GM12878 (cell line): ENCODE data around the gene DLG2. TPM values are rescaled to one million over a fixed set of nuclear protein-coding genes. Genes with fewer than 3 reads are reported as not detected.

Experiments
- BCL11A ChIP-seq: IDR thresholded peaks from 2 replicates; pipeline ENCODE4 v1.6.1; 2011; ENCODE audit warnings: low read depth, low read length
- ETV6 ChIP-seq, 2 experiments: fragments of 450-650 bp in 1 of 2; IDR thresholded peaks in 1 of 2; conservative IDR thresholded peaks in 1 of 2; 2 replicates each; pipeline ENCODE4 v1.6.1; 2014; ENCODE audit warnings: antibody characterized with exemption in 1 of 2, borderline replicate concordance in 1 of 2, low read depth in 1 of 2, mild to moderate bottlenecking in 1 of 2, moderate library complexity in 1 of 2
- HCFC1 ChIP-seq: fragments of 150-350 bp; IDR thresholded peaks from 2 replicates; pipeline ENCODE4 v1.6.1; 2014; ENCODE audit warnings: low read length
- HDAC6 ChIP-seq: fragments of 200-600 bp; sonication (generic); IDR thresholded peaks from one replicate; pipeline ENCODE4 v1.8.0; 2017; ENCODE audit warnings: antibody characterized with exemption; ENCODE audit not compliant: unreplicated experiment
- MXI1 ChIP-seq: fragments of 150-350 bp; IDR thresholded peaks from 2 replicates; pipeline ENCODE4 v1.6.1; 2011; ENCODE audit warnings: low read depth, mild to moderate bottlenecking, inconsistent platforms, low read length, improper control_type of control experiment
- NR2F1 ChIP-seq: fragments of 450-650 bp; conservative IDR thresholded peaks from 2 replicates; pipeline ENCODE4 v1.6.1; 2017; ENCODE audit warnings: mild to moderate bottlenecking
- STAT1 ChIP-seq: fragments of 450-650 bp; conservative IDR thresholded peaks from 2 replicates; pipeline ENCODE4 v1.6.1; 2014; ENCODE audit warnings: antibody characterized with exemption, mild to moderate bottlenecking
- TAF1 ChIP-seq: IDR thresholded peaks from 2 replicates; pipeline ENCODE4 v1.6.1; 2011; ENCODE audit warnings: mild to moderate bottlenecking, low read depth, low read length, borderline replicate concordance
- ZNF207 ChIP-seq: fragments of 450-650 bp; IDR thresholded peaks from 2 replicates; pipeline ENCODE4 v1.6.1; 2014; ENCODE audit warnings: antibody characterized with exemption, mild to moderate bottlenecking, borderline replicate concordance
- ZNF384 ChIP-seq: IDR thresholded peaks from 2 replicates; pipeline ENCODE4 v1.6.1; 2012; ENCODE audit warnings: low read depth, mild to moderate bottlenecking, low read length, improper control_type of control experiment, borderline replicate concordance
- polyA plus RNA-seq, 11 experiments: library from polyadenylated mRNA; depleted of rRNA in 4 of 11; unstranded in 6 of 11; stranded (reverse) in 5 of 11; fragments of >200 nt; fragmentation: Nextera tagmentation in 4 of 11; fragmentation: Illumina TruSeq in 1 of 11; extraction: Ambion mirVana in 4 of 11; extraction: Trizol in 1 of 11; gene quantifications; 1 replicate in 1 of 11; 2 replicates in 10 of 11; pipeline versions ENCODE4 v1.2.1 to v1.2.3, GENCODE V29; 2011 to 2016; ENCODE audit warnings: inconsistent platforms in 2 of 11, missing spikeins in 2 of 11, low read depth in 1 of 11
- total RNA-seq, 4 experiments: library from RNA; depleted of rRNA in 3 of 4; stranded (reverse); fragments of >200 nt in 3 of 4; fragmentation: Illumina TruSeq in 1 of 4; extraction: Trizol in 1 of 4; gene quantifications; 2 replicates each; pipeline versions ENCODE4 v1.2.1 to v1.2.3, GENCODE V29; 2013 to 2021
- TF ChIP-seq, protein P1 (sequence below): fragments of 450-650 bp; conservative IDR thresholded peaks from 2 replicates; pipeline ENCODE4 v1.6.1; 2017; ENCODE audit warnings: mild to moderate bottlenecking, moderate library complexity

DLG2 gene
- total and polyA plus RNA-seq, 10 of the 15 experiments (the other 5 are each of a cell fraction or from before 2014, with no cell fraction given): 0.09 to 0.98 (median 0.35) TPM

DNA sequence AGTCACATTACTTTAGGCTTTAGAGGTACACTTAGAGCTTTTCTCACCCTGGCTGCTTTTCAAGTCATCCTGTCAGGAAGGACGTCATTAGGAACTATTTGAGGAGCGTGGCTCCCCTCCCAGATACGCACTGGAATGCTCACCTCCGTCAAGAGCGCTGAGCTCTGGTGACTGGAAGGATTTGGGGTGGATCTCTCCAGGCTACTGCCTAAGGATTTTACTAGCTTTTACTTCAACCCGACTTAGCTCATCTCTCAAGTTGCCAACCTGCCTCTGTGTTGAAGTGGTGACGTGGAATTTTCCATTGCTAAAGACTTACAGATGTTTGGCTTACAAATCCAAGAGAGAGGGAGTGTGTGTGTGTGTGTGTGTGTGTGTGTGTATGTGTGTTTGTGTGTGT, 1985.6 kb downstream of the DLG2 start (continued):
- TF ChIP-seq, protein P1, sequence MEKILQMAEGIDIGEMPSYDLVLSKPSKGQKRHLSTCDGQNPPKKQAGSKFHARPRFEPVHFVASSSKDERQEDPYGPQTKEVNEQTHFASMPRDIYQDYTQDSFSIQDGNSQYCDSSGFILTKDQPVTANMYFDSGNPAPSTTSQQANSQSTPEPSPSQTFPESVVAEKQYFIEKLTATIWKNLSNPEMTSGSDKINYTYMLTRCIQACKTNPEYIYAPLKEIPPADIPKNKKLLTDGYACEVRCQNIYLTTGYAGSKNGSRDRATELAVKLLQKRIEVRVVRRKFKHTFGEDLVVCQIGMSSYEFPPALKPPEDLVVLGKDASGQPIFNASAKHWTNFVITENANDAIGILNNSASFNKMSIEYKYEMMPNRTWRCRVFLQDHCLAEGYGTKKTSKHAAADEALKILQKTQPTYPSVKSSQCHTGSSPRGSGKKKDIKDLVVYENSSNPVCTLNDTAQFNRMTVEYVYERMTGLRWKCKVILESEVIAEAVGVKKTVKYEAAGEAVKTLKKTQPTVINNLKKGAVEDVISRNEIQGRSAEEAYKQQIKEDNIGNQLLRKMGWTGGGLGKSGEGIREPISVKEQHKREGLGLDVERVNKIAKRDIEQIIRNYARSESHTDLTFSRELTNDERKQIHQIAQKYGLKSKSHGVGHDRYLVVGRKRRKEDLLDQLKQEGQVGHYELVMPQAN: no peak
- TF ChIP-seq HCFC1 (no peak), MXI1 (no peak), ZNF384 (no peak), HDAC6 (no peak), ETV6 (conservative IDR thresholded peaks at IDR 0.05 in 1 of 2, IDR thresholded peaks at IDR 0.05 in 1 of 2; ENCODE audit: borderline replicate concordance in 1 of 2, low read depth in 1 of 2) (no peak), BCL11A (no peak), STAT1 (no peak), ZNF207 (no peak), NR2F1 (no peak), TAF1 (no peak)
